HepG2 (cell line): ENCODE measurements around the gene CDT1. TPM values are rescaled to one million over a fixed set of nuclear protein-coding genes. Genes with fewer than 3 reads are reported as not detected.

ENCODE experiments used
- ARNT ChIP-seq: fragments of 450-650 bp; IDR thresholded peaks from 2 replicates; pipeline ENCODE4 v1.6.1; 2017
- ARNTL ChIP-seq: sonication (generic); formaldehyde crosslinking; IDR thresholded peaks from 2 replicates; pipeline ENCODE4 v1.4.0; 2020; ENCODE audit warnings: mild to moderate bottlenecking, missing genetic modification reagents
- CBX1 ChIP-seq: IDR thresholded peaks from one replicate; pipeline ENCODE4 v1.6.1; 2016; ENCODE audit warnings: antibody characterized with exemption, low read depth
- CBX2 ChIP-seq, 2 experiments: fragments of 200-600 bp in 1 of 2; sonication (generic); formaldehyde crosslinking in 1 of 2; IDR thresholded peaks; 2 replicates each; pipeline versions ENCODE4 v1.7.0 to v1.8.1; 2018 to 2022; ENCODE audit warnings: low read depth in 2 of 2, low read length in 1 of 2, mild to moderate bottlenecking in 1 of 2, missing genetic modification reagents in 1 of 2
- EED ChIP-seq: sonication (generic); formaldehyde crosslinking; IDR thresholded peaks from 2 replicates; pipeline ENCODE4 v1.5.0; 2020; ENCODE audit warnings: mild to moderate bottlenecking, missing genetic modification reagents
- KLF9 ChIP-seq: IDR thresholded peaks from 2 replicates; pipeline ENCODE4 v1.6.1; 2016; ENCODE audit warnings: low read depth
- NAIF1 ChIP-seq: sonication (generic); formaldehyde crosslinking; IDR thresholded peaks from 2 replicates; pipeline ENCODE4 v1.5.0; 2020; ENCODE audit warnings: mild to moderate bottlenecking, missing genetic modification reagents, borderline replicate concordance
- UBTF ChIP-seq: sonication (generic); formaldehyde crosslinking; IDR thresholded peaks from 2 replicates; pipeline ENCODE4 v1.4.0; 2020; ENCODE audit warnings: mild to moderate bottlenecking, missing genetic modification reagents
- ZBTB40 ChIP-seq, 2 experiments: fragments of 450-650 bp in 1 of 2; sonication (generic) in 1 of 2; formaldehyde crosslinking in 1 of 2; IDR thresholded peaks; 2 replicates each; pipeline versions ENCODE4 v1.6.1 to v1.8.0; 2016 to 2022; ENCODE audit warnings: antibody characterized with exemption in 1 of 2, mild to moderate bottlenecking in 1 of 2, missing genetic modification reagents in 1 of 2
- ZFP82 ChIP-seq: sonication (generic); formaldehyde crosslinking; IDR thresholded peaks from 2 replicates; pipeline ENCODE4 v1.5.1; 2020; ENCODE audit warnings: mild to moderate bottlenecking, missing genetic modification reagents, borderline replicate concordance
- ZNF44 ChIP-seq: sonication (generic); formaldehyde crosslinking; IDR thresholded peaks from 2 replicates; pipeline ENCODE4 v1.5.1; 2020; ENCODE audit warnings: mild to moderate bottlenecking, missing genetic modification reagents
- ZNF619 ChIP-seq: sonication (generic); formaldehyde crosslinking; IDR thresholded peaks from 2 replicates; pipeline ENCODE4 v1.4.0; 2020; ENCODE audit warnings: mild to moderate bottlenecking, missing genetic modification reagents
- ZSCAN30 ChIP-seq: sonication (generic); formaldehyde crosslinking; IDR thresholded peaks from 2 replicates; pipeline ENCODE4 v1.5.0; 2020; ENCODE audit warnings: mild to moderate bottlenecking, missing genetic modification reagents
- polyA plus RNA-seq, 8 experiments: library from polyadenylated mRNA; depleted of rRNA in 3 of 8; stranded (reverse) in 7 of 8; unstranded in 1 of 8; fragments of >200 nt; fragmentation: Illumina TruSeq in 4 of 8; extraction: Trizol in 4 of 8; gene quantifications; 2 replicates each; pipeline versions ENCODE4 v1.2.1 to v1.2.3, GENCODE V29; 2011 to 2016; ENCODE audit warnings: low read depth in 4 of 8, missing spikeins in 1 of 8, mixed read lengths in 1 of 8; ENCODE audit not compliant: insufficient read depth in 1 of 8
- total RNA-seq, 5 experiments: library from RNA; depleted of rRNA; stranded (reverse); fragments of >200 nt; fragmentation: Illumina TruSeq; extraction: Trizol; gene quantifications; 2 replicates each; pipeline ENCODE4 v1.2.3, GENCODE V29; 2016; ENCODE audit warnings: low read depth in 1 of 5
- TF ChIP-seq, protein P1 (sequence below): sonication (generic); formaldehyde crosslinking; IDR thresholded peaks from 2 replicates; pipeline ENCODE4 v1.4.0; 2020; ENCODE audit warnings: low read depth, missing genetic modification reagents

Gene CDT1
- total and polyA plus RNA-seq, 2 of the 13 experiments (the other 11 are each of a cell fraction or from before 2014, with no cell fraction given), result 23.1 to 23.8 TPM

DNA sequence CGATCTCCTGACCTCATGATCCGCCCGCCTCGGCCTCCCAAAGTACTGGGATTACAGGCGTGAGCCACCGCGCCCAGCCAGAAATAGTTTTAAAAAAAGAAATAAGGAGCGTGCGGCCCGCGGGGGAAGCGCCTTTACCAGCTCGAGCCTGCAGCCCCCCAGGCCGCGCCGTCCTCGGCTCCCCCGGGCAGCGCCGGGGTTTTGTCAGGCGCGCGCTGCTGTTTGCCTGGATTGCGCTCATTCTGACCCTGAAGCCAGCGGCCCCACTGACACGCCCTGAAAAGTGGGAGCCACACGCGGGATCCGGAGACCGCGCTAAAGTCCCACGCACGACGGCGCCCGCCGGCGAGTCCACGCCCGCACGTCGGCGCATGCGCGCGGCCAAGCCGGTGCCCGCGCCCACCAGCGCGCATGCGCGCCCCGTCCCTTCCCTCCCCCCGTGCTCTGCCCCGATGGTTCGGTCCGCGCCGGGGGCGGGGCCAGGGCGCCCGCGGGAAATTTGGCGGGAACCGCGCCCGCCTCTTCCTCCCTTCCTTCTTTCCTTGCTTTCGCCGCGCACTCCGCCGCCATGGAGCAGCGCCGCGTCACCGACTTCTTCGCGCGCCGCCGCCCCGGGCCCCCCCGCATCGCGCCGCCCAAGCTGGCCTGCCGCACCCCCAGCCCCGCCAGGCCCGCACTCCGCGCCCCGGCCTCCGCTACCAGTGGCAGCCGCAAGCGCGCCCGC, at the start of gene CDT1 (continued):
- TF ChIP-seq ZBTB40 (IDR thresholded peaks at IDR 0.05), result no peak
- no peak for TF ChIP-seq ZBTB40 (CRISPR knock-in tag; IDR thresholded peaks at IDR 0.05)
- TF ChIP-seq ZFP82 (CRISPR knock-in tag), result no peak
- TF ChIP-seq NAIF1 (CRISPR knock-in tag), result no peak
- TF ChIP-seq, protein P1, sequence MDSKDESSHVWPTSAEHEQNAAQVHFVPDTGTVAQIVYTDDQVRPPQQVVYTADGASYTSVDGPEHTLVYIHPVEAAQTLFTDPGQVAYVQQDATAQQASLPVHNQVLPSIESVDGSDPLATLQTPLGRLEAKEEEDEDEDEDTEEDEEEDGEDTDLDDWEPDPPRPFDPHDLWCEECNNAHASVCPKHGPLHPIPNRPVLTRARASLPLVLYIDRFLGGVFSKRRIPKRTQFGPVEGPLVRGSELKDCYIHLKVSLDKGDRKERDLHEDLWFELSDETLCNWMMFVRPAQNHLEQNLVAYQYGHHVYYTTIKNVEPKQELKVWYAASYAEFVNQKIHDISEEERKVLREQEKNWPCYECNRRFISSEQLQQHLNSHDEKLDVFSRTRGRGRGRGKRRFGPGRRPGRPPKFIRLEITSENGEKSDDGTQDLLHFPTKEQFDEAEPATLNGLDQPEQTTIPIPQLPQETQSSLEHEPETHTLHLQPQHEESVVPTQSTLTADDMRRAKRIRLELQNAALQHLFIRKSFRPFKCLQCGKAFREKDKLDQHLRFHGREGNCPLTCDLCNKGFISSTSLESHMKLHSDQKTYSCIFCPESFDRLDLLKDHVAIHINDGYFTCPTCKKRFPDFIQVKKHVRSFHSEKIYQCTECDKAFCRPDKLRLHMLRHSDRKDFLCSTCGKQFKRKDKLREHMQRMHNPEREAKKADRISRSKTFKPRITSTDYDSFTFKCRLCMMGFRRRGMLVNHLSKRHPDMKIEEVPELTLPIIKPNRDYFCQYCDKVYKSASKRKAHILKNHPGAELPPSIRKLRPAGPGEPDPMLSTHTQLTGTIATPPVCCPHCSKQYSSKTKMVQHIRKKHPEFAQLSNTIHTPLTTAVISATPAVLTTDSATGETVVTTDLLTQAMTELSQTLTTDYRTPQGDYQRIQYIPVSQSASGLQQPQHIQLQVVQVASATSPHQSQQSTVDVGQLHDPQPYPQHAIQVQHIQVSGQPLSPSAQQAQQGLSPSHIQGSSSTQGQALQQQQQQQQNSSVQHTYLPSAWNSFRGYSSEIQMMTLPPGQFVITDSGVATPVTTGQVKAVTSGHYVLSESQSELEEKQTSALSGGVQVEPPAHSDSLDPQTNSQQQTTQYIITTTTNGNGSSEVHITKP, result peak; percentile 98
- TF ChIP-seq ZNF619 (CRISPR knock-in tag), result no peak
- TF ChIP-seq EED (CRISPR knock-in tag), result no peak
- TF ChIP-seq KLF9 (CRISPR knock-in tag), result no peak
- no peak for TF ChIP-seq ZNF44 (CRISPR knock-in tag)
- no peak for TF ChIP-seq CBX2 (IDR thresholded peaks at IDR 0.05; ENCODE audit: low read depth, low read length)
- no peak for TF ChIP-seq CBX2 (CRISPR knock-in tag; IDR thresholded peaks at IDR 0.05; ENCODE audit: low read depth)
- TF ChIP-seq ARNTL (CRISPR knock-in tag), result peak; percentile 70; the same call in 1 of the 2 replicates
- TF ChIP-seq UBTF (CRISPR knock-in tag), result peak; percentile 33; the same call in 1 of the 2 replicates
- TF ChIP-seq ARNT, result no peak
- TF ChIP-seq ZSCAN30 (CRISPR knock-in tag), result no peak
- TF ChIP-seq CBX1, result no peak
